ENCODE results near the gene SAMSN1. TPM values are rescaled to one million over a fixed set of nuclear protein-coding genes. Genes with fewer than 3 reads are reported as not detected.

Gene SAMSN1
- total and polyA plus RNA-seq, 9 of the 15 experiments (the other 6 are each of a cell fraction or from before 2014, with no cell fraction given) = 101 to 223 (median 159) TPM

DNA sequence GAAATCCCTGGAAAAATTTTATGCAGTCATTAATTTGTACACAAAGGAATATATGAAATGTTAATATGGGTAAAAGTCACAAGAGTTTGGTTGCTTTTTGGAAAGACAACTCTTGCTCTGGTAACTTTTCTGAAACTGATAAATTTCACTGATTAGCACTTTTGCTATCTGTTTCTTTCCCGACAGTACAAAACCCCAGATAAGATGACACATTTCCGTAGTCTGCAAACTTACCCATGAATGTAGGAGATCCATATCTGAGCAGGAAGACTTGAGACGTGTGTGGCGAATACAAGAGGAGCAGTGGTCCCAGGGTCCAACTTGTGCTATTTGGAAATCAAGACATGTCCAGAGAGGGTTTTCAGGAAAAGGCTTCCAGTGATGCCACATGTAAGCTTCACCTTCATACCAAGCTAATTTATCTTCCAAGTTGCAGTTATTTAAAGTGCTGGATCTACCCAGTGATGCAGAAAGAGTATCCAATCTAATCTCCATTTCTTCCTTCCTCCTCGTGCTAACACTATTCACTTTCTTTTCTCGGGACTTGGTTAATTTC is 35.9 kb upstream of the SAMSN1 start (continued):
- TF ChIP-seq, protein P1, sequence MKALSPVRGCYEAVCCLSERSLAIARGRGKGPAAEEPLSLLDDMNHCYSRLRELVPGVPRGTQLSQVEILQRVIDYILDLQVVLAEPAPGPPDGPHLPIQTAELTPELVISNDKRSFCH (CRISPR knock-in tag; IDR thresholded peaks at IDR 0.05) = no peak
- TF ChIP-seq, protein P1 (tag; IDR thresholded peaks at IDR 0.05) = no peak
- TF ChIP-seq, protein P2, sequence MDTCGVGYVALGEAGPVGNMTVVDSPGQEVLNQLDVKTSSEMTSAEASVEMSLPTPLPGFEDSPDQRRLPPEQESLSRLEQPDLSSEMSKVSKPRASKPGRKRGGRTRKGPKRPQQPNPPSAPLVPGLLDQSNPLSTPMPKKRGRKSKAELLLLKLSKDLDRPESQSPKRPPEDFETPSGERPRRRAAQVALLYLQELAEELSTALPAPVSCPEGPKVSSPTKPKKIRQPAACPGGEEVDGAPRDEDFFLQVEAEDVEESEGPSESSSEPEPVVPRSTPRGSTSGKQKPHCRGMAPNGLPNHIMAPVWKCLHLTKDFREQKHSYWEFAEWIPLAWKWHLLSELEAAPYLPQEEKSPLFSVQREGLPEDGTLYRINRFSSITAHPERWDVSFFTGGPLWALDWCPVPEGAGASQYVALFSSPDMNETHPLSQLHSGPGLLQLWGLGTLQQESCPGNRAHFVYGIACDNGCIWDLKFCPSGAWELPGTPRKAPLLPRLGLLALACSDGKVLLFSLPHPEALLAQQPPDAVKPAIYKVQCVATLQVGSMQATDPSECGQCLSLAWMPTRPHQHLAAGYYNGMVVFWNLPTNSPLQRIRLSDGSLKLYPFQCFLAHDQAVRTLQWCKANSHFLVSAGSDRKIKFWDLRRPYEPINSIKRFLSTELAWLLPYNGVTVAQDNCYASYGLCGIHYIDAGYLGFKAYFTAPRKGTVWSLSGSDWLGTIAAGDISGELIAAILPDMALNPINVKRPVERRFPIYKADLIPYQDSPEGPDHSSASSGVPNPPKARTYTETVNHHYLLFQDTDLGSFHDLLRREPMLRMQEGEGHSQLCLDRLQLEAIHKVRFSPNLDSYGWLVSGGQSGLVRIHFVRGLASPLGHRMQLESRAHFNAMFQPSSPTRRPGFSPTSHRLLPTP (IDR thresholded peaks at IDR 0.05; ENCODE audit: borderline replicate concordance, extremely low read depth, insufficient read length) = no peak
- TF ChIP-seq KDM1A (IDR thresholded peaks at IDR 0.05) (0 out of 4 replicates have a peak, but pooled peaks of 1 of the 2 experiments have one; percentile 10), MYNN (IDR thresholded peaks at IDR 0.05) (no peak), MYNN (CRISPR knock-in tag; IDR thresholded peaks at IDR 0.05) (no peak), NFE2L1 (tag; IDR thresholded peaks at IDR 0.05; ENCODE audit: borderline replicate concordance, low read depth) (no peak), MTF1 (CRISPR knock-in tag; IDR thresholded peaks at IDR 0.05; ENCODE audit: borderline replicate concordance) (no peak), KAT2B (IDR thresholded peaks at IDR 0.05; ENCODE audit: low read depth, low read length) (no peak), HCFC1 (IDR thresholded peaks at IDR 0.05; ENCODE audit: low read depth, low read length) (no peak), PHB2 (IDR thresholded peaks at IDR 0.05; ENCODE audit: low read depth) (no peak)
- TF ChIP-seq, protein P3, sequence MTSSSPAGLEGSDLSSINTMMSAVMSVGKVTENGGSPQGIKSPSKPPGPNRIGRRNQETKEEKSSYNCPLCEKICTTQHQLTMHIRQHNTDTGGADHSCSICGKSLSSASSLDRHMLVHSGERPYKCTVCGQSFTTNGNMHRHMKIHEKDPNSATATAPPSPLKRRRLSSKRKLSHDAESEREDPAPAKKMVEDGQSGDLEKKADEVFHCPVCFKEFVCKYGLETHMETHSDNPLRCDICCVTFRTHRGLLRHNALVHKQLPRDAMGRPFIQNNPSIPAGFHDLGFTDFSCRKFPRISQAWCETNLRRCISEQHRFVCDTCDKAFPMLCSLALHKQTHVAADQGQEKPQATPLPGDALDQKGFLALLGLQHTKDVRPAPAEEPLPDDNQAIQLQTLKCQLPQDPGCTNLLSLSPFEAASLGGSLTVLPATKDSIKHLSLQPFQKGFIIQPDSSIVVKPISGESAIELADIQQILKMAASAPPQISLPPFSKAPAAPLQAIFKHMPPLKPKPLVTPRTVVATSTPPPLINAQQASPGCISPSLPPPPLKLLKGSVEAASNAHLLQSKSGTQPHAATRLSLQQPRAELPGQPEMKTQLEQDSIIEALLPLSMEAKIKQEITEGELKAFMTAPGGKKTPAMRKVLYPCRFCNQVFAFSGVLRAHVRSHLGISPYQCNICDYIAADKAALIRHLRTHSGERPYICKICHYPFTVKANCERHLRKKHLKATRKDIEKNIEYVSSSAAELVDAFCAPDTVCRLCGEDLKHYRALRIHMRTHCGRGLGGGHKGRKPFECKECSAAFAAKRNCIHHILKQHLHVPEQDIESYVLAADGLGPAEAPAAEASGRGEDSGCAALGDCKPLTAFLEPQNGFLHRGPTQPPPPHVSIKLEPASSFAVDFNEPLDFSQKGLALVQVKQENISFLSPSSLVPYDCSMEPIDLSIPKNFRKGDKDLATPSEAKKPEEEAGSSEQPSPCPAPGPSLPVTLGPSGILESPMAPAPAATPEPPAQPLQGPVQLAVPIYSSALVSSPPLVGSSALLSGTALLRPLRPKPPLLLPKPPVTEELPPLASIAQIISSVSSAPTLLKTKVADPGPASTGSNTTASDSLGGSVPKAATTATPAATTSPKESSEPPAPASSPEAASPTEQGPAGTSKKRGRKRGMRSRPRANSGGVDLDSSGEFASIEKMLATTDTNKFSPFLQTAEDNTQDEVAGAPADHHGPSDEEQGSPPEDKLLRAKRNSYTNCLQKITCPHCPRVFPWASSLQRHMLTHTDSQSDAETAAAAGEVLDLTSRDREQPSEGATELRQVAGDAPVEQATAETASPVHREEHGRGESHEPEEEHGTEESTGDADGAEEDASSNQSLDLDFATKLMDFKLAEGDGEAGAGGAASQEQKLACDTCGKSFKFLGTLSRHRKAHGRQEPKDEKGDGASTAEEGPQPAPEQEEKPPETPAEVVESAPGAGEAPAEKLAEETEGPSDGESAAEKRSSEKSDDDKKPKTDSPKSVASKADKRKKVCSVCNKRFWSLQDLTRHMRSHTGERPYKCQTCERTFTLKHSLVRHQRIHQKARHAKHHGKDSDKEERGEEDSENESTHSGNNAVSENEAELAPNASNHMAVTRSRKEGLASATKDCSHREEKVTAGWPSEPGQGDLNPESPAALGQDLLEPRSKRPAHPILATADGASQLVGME (CRISPR knock-in tag; IDR thresholded peaks at IDR 0.05) = no peak
- TF ChIP-seq, protein P4, sequence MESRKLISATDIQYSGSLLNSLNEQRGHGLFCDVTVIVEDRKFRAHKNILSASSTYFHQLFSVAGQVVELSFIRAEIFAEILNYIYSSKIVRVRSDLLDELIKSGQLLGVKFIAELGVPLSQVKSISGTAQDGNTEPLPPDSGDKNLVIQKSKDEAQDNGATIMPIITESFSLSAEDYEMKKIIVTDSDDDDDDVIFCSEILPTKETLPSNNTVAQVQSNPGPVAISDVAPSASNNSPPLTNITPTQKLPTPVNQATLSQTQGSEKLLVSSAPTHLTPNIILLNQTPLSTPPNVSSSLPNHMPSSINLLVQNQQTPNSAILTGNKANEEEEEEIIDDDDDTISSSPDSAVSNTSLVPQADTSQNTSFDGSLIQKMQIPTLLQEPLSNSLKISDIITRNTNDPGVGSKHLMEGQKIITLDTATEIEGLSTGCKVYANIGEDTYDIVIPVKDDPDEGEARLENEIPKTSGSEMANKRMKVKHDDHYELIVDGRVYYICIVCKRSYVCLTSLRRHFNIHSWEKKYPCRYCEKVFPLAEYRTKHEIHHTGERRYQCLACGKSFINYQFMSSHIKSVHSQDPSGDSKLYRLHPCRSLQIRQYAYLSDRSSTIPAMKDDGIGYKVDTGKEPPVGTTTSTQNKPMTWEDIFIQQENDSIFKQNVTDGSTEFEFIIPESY (CRISPR knock-in tag; IDR thresholded peaks at IDR 0.05) = no peak
- TF ChIP-seq, protein P5, sequence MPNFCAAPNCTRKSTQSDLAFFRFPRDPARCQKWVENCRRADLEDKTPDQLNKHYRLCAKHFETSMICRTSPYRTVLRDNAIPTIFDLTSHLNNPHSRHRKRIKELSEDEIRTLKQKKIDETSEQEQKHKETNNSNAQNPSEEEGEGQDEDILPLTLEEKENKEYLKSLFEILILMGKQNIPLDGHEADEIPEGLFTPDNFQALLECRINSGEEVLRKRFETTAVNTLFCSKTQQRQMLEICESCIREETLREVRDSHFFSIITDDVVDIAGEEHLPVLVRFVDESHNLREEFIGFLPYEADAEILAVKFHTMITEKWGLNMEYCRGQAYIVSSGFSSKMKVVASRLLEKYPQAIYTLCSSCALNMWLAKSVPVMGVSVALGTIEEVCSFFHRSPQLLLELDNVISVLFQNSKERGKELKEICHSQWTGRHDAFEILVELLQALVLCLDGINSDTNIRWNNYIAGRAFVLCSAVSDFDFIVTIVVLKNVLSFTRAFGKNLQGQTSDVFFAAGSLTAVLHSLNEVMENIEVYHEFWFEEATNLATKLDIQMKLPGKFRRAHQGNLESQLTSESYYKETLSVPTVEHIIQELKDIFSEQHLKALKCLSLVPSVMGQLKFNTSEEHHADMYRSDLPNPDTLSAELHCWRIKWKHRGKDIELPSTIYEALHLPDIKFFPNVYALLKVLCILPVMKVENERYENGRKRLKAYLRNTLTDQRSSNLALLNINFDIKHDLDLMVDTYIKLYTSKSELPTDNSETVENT (CRISPR knock-in tag; IDR thresholded peaks at IDR 0.05) = no peak

Data from K562 (cell line).